GM12878 (cell line): ENCODE data around the gene SPATA31D1. TPM values are rescaled to one million over a fixed set of nuclear protein-coding genes. Genes with fewer than 3 reads are reported as not detected.

Source experiments
- ATAC-seq: fragments of 200-7000 bp; cut with Tn5 transposase; 3 replicates; pipeline ENCODE4 v1.9.1; 2020; ENCODE audit warnings: mild to moderate bottlenecking, moderate library complexity
- BruUV-seq: library from RNA; stranded (reverse); fragments of 400-500 nt; replicated peaks from 2 replicates; lab custom pipeline; 2021; lab: Mats Ljungman, UMichigan
- CTCF ChIA-PET: fragments of 300-600 bp; sonication (Branson Sonifier 250); formaldehyde crosslinking; extraction: SDS; loops from one replicate; lab custom pipeline; 2021; ENCODE audit warnings: inconsistent platforms; lab: Yijun Ruan, JAX
- POLR2A ChIA-PET: fragments of 350-600 bp; formaldehyde crosslinking; extraction: SDS; loops from one replicate; lab custom pipeline; 2021; ENCODE audit warnings: inconsistent platforms; lab: Charles Lee
- RAD21 ChIA-PET: fragments of 300-600 bp; sonication (Branson Sonifier 250); formaldehyde crosslinking; loops from one replicate; lab custom pipeline; 2023; ENCODE audit warnings: antibody characterized with exemption; ENCODE audit not compliant: unreplicated experiment; lab: Charles Lee
- SMC1A ChIA-PET: fragments of 300-600 bp; sonication (Branson Sonifier 250); formaldehyde crosslinking; loops from one replicate; lab custom pipeline; 2023; ENCODE audit not compliant: unreplicated experiment, uncharacterized antibody; lab: Charles Lee
- DNase-seq: peaks from one replicate; pipeline ENCODE4 v3.0.0-alpha.2; 2011; ENCODE audit warnings: low read depth, low spot score
- FAIRE-seq: peaks from 3 replicates; lab custom pipeline; 2011; peaks lifted over from hg19 to GRCh38; lab: Jason Lieb, UNC
- H2AFZ ChIP-seq: 2 replicates; pipeline ENCODE4 v1.6.0; 2011; ENCODE audit warnings: low read depth, low read length, control low read depth; ENCODE audit not compliant: control insufficient read depth
- H3K27ac ChIP-seq: 2 replicates; pipeline ENCODE4 v1.5.1; 2011; ENCODE audit warnings: control low read depth; ENCODE audit not compliant: control insufficient read depth, insufficient read depth
- H3K27me3 ChIP-seq, 2 experiments: replicated peaks in 1 of 2; 2 replicates each; pipeline versions ENCODE4 v1.6.0 to v1.6.1; 2011; ENCODE audit warnings: low read length in 1 of 2; ENCODE audit not compliant: control insufficient read depth in 2 of 2, insufficient read depth in 2 of 2
- H3K36me3 ChIP-seq, 2 experiments: 2 replicates each; pipeline ENCODE4 v1.5.1; 2011; ENCODE audit warnings: low read length in 1 of 2; ENCODE audit not compliant: control insufficient read depth in 2 of 2, insufficient read depth in 2 of 2
- H3K4me1 ChIP-seq: 2 replicates; pipeline ENCODE4 v1.6.1; 2011; ENCODE audit warnings: mild to moderate bottlenecking, low read length, moderate library complexity, mixed read lengths; ENCODE audit not compliant: control insufficient read depth, insufficient read depth
- H3K4me2 ChIP-seq: 2 replicates; pipeline ENCODE4 v1.6.0; 2011; ENCODE audit warnings: control low read depth; ENCODE audit not compliant: control insufficient read depth, insufficient read depth
- H3K4me3 ChIP-seq: fragments of 200-600 bp; sonication (generic); 2 replicates; pipeline ENCODE4 v1.5.1; 2016
- H3K79me2 ChIP-seq: 2 replicates; pipeline ENCODE4 v1.6.0; 2011; ENCODE audit warnings: low read length; ENCODE audit not compliant: control insufficient read depth, insufficient read depth
- H3K9ac ChIP-seq: 2 replicates; pipeline ENCODE4 v1.8.0; 2011; ENCODE audit warnings: low read length, control low read depth, mixed read lengths; ENCODE audit not compliant: control insufficient read depth, insufficient read depth
- H3K9me3 ChIP-seq: replicated peaks from 3 replicates; pipeline ENCODE4 v1.5.1; 2011; ENCODE audit warnings: mild to moderate bottlenecking, low read length; ENCODE audit not compliant: control insufficient read depth, insufficient read depth
- H4K20me1 ChIP-seq: 2 replicates; pipeline ENCODE4 v1.6.0; 2011; ENCODE audit not compliant: control insufficient read depth, insufficient read depth
- ATF7 ChIP-seq: fragments of 450-650 bp; IDR thresholded peaks from 2 replicates; pipeline ENCODE4 v1.6.1; 2016; ENCODE audit warnings: low read depth, mild to moderate bottlenecking
- STAT3 ChIP-seq: IDR thresholded peaks from 2 replicates; pipeline ENCODE4 v1.6.1; 2011; ENCODE audit warnings: low read depth, low read length, improper control_type of control experiment
- WRNIP1 ChIP-seq: IDR thresholded peaks from 2 replicates; pipeline ENCODE4 v1.6.1; 2011; ENCODE audit warnings: low read depth, low read length, improper control_type of control experiment, borderline replicate concordance
- WGBS: methylation state at CpG from one replicate; pipeline ENCODE4 v1.1.6; 2016; ENCODE audit warnings: low lambda C conversion rate; ENCODE audit not compliant: insufficient replicate concordance, insufficient coverage; ENCODE audit errors: missing lambda C conversion rate; 5-methylcytosine and 5-hydroxymethylcytosine counted together
- in situ Hi-C: fragments of 300-500 bp; cut with MboI; formaldehyde crosslinking; loops from 9 replicates; pipeline ENCODE4 v1.14.3; 2018; ENCODE audit warnings: mixed read lengths
- intact Hi-C: fragments of 100-400 bp; cut with micrococcal nuclease; formaldehyde crosslinking; loops from one replicate; pipeline ENCODE4 v1.14.2; 2022; ENCODE audit not compliant: unreplicated experiment
- polyA plus RNA-seq, 11 experiments: library from polyadenylated mRNA; depleted of rRNA in 4 of 11; unstranded in 6 of 11; stranded (reverse) in 5 of 11; fragments of >200 nt; fragmentation: Nextera tagmentation in 4 of 11; fragmentation: Illumina TruSeq in 1 of 11; extraction: Ambion mirVana in 4 of 11; extraction: Trizol in 1 of 11; gene quantifications; 1 replicate in 1 of 11; 2 replicates in 10 of 11; pipeline versions ENCODE4 v1.2.1 to v1.2.3, GENCODE V29; 2011 to 2016; ENCODE audit warnings: inconsistent platforms in 2 of 11, missing spikeins in 2 of 11, low read depth in 1 of 11
- total RNA-seq, 4 experiments: library from RNA; depleted of rRNA in 3 of 4; stranded (reverse); fragments of >200 nt in 3 of 4; fragmentation: Illumina TruSeq in 1 of 4; extraction: Trizol in 1 of 4; gene quantifications; 2 replicates each; pipeline versions ENCODE4 v1.2.1 to v1.2.3, GENCODE V29; 2013 to 2021
- TF ChIP-seq, protein P1 (sequence below): fragments of 450-650 bp; IDR thresholded peaks from 2 replicates; pipeline ENCODE4 v1.6.1; 2018; ENCODE audit warnings: borderline replicate concordance, mild to moderate bottlenecking; ENCODE audit not compliant: partially characterized antibody

The SPATA31D1 gene
- total and polyA plus RNA-seq, 10 of the 15 experiments (the other 5 are each of a cell fraction or from before 2014, with no cell fraction given): 0.01 to 0.45 (median 0.05) TPM; not detected in 4

DNA sequence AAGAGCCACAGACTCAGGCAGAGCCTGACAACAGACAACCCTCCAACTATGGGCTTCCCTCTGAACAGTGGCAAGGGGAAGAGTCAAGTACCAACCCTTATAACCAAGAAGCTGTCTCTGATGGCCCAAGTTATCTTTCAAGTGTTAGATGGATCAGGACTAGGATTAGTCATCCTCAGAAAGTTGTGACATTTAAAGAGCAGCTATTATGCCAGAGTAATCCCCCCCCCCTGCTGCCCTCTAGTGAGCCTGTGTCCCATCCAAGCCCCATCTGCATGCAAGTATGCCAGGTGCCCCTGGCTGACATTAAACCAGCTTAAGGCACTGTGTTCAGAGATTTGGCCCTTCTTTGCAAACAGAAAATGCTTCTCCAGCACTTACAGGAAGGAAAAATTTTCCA lies 16.8 kb upstream of the SPATA31D1 start (continued):
- TF ChIP-seq ATF7 (no peak), WRNIP1 (no peak)

DNA sequence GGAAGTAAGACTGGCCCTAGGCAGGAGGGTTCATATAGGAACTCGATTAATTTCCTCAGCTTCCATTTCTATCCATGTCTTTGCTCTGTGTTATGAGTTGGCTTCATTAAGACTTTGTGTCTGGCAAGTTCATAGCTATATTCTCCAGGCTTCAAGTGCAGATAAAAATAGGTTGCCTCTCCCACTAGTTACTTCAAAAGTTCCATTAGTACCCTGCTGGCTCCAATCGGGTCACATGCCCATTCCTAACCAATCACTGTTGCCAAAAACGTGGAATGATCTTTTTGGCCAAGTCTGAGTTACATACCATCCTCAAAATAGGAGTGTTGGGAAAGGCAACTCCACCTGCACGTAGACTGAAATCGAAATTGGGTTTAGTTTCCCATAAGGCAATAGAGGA lies 13.8 kb upstream of the SPATA31D1 start:
- intact Hi-C loops: no loop called here
- SMC1A ChIA-PET: no interaction called here
- CTCF ChIA-PET: no interaction called here
- Histone ChIP-seq H3K4me2 (no peak overlapping the region), H3K27me3 (no peaks in the 10 kb centered on the region), H3K9me3 (no peaks in the 10 kb centered on the region), H3K9ac (no peak overlapping the region), H3K27ac (no peak overlapping the region), H3K36me3 (no peaks in the 10 kb centered on the region), H3K4me3 (no peak overlapping the region), H4K20me1 (no peaks in the 10 kb centered on the region), H2AFZ (no peak overlapping the region), H3K4me1 (no peaks in the 10 kb centered on the region), H3K79me2 (no peaks in the 10 kb centered on the region)
- in situ Hi-C loops: loop anchor here (25.0 kb wide), 1 partner anchor 88 kb away; no protein-coding TSS in a partner anchor
- POLR2A ChIA-PET: no interaction called here
- TF ChIP-seq STAT3 (no peak), ATF7 (no peak)
- TF ChIP-seq, protein P1, sequence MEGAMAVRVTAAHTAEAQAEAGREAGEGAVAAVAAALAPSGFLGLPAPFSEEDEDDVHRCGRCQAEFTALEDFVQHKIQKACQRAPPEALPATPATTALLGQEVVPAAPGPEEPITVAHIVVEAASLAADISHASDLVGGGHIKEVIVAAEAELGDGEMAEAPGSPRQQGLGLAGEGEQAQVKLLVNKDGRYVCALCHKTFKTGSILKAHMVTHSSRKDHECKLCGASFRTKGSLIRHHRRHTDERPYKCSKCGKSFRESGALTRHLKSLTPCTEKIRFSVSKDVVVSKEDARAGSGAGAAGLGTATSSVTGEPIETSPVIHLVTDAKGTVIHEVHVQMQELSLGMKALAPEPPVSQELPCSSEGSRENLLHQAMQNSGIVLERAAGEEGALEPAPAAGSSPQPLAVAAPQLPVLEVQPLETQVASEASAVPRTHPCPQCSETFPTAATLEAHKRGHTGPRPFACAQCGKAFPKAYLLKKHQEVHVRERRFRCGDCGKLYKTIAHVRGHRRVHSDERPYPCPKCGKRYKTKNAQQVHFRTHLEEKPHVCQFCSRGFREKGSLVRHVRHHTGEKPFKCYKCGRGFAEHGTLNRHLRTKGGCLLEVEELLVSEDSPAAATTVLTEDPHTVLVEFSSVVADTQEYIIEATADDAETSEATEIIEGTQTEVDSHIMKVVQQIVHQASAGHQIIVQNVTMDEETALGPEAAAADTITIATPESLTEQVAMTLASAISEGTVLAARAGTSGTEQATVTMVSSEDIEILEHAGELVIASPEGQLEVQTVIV: no peak
- 5% methylated on average over 5 of the region's 5 CpGs for WGBS
- BruUV-seq: no TSS peak
- RAD21 ChIA-PET: no interaction called here
- ATAC-seq (no peak), DNase-seq (no peak), FAIRE-seq (no peak)
